Measurements from ENCODE around the gene FLRT3.

Gene FLRT3

GRCh38 chr20:14337400-14338171 lies at the start of gene FLRT3:
Gene FLRT3, minus strand, starts transcription at chr20:14337612. Its CDS starts 10,106 bp downstream, at chr20:14327506.
- no peak for DNase-seq (ENCODE audit: low read depth in 3 of 3)

- no peak for DNase-seq (ENCODE audit: low read depth in 3 of 3)
These were observed 49.3 kb upstream of the FLRT3 start for GRCh38 chr20:14386726-14387125.

DNA sequence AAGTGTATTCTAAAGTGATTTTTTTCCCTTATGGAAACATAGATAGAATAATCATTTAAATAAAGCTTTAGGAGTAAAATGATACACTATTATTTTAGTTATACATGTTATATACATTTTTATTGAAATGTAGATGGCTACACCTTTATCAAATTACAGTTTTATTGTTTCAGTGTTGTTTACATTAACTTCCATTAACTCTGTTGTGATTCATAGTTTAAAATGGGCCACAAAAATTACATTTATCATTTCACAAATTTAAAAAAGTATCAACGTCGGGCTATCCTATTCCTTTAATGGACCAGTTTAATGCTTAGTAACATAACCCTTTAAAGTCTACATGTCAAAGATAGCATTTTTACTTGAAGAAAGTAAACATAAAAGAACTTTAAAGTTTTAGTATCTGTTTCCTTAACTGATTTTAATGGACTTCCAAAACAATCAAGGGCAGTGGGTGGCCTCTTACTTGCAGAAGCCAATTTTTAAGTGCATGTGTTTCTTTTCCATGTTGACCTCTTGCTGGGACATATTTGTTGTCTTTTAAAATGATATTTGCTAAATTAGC lies 47.8 kb upstream of the FLRT3 start:
- no peak for DNase-seq (ENCODE audit: low read depth in 3 of 3)

GRCh38 chr20:14384416-14385175 lies 47.2 kb upstream of the FLRT3 start:
- no peak for DNase-seq (ENCODE audit: low read depth in 3 of 3)

GRCh38 chr20:14383335-14383734 lies 45.9 kb upstream of the FLRT3 start:
- no peak for DNase-seq (ENCODE audit: low read depth in 3 of 3)

DNA sequence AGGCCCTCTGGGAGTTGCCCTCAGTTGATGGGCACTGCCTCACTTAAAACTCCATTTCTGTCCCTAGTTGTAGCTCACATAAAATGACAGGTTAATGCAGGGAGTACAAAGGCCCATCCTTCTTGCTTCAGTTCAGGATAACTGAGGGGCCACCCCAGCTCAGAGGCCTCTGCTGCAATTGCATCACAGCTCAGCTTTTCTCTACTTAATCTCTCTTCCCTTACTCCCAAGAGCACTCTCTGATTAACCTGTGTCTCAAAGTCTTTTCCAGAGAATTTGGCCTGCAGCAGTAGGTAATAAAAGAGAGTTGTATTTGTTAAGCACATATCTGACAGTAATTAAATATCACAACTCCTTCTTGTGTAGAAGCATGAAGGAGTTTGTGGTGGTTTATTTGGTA lies 40.9 kb upstream of the FLRT3 start:
- DNase-seq (ENCODE audit: low read depth in 3 of 3), result no peak

DNA sequence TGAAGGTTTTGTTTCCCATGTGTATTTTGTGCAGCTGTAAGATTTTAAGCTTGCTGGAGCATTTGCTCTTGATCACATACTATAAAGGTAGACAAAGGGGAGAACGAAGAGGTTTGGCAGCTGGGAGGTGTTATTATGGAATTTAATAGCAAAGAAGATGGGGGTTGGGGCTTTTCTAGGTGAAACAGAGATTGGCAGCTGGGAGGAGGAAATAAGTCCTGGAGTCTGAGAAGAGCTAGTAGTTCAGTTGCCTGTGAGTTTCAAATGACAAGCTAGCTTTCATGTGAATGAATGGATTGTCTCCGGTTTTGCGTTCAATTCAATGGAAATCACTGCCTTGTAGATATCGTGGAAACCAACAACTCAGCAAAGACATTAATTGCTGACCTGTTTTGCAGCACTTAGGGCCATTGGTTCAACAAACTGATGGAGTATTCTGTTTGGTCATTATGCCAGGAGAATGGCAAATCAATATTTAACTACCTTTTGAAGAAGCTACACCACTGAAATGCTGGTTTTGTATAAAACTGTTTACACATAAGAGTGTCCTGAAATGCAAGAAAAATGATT lies 38.1 kb upstream of the FLRT3 start:
- DNase-seq (ENCODE audit: low read depth in 3 of 3), result no peak

DNA sequence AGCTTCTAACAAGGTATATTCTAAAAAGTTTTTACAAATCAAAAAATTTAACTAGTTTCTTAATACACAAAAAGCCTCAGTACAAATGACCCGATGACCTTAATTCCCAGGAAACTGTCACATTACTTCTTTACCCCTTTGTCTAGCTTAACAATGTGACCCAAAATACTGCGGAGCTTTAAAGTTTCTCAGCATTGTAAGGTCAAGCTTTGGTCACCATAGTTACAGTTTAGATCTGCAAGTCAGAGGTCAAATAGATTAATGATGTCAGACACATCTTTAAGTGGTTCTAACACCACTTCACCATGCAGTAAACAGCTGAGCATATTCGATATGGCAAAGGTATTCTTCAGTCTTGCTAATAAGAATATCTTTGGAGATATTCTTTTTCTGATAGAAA lies 36.8 kb upstream of the FLRT3 start:
- no peak for DNase-seq (ENCODE audit: low read depth in 3 of 3)

DNA sequence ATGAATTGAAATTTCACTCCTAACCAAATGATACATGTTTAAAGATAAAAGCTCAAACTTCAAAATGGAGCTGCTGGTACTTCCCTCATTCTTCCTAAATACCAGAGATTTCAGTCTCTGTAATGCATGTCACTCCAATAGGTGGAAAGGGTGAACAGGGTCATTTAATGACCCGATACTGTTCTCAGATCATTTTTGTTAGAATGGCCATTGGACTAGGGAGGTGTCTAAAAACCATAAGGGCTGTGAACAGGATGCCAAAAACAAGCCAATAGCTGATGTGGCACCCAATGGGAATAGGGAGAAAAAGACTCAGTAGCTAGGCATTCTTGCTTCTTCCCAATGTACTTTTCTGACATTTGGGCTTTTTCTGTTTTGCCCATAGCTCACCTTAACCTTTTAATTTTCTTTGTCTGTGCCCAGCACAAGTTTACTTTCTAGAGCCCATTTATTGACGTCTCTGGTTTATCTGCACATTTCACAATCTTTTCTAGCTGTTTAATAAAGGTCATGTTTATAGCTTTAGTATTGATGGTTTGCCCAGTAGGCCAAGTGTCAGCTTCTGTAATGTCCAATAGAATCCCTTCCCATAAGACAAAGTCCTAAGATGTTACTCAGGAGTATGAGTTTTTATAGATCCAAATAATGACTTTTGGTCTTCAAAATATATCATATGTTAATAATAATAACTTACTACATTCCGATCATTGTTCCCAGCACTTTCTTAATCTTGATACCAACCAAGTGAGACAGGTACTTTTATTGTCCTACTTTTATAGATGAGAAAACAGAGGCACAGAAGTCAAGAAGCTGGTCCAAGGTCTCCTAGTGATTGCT lies 24.3 kb upstream of the FLRT3 start:
- DNase-seq (ENCODE audit: low read depth in 3 of 3), result no peak

GRCh38 chr20:14360416-14360815 lies 23.0 kb upstream of the FLRT3 start:
- no peak for DNase-seq (ENCODE audit: low read depth in 3 of 3)

DNA sequence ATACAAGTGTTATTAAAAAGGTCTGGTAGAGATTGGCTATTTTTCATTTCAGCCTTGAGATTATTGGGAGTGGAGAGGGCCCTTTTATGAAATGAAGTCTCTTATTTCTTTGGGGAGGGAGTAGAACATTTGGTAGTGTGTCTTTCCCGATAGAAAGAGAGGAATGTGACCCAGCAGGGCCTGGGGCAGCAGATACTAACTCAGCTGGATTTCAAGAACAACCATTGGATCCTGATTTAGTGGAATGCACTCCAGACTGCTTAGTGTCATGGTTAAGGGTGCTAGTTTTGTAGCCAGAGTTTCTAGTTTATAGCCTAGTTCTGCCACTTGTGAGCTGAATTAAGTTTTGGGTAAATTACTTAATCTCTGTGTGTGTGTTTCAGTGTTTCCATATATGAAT lies 18.4 kb upstream of the FLRT3 start:
- no peak for DNase-seq (ENCODE audit: low read depth in 3 of 3)

- no peak for DNase-seq (ENCODE audit: low read depth in 3 of 3)
These were observed 7.3 kb upstream of the FLRT3 start for GRCh38 chr20:14344746-14345145.

- no peak for DNase-seq (ENCODE audit: low read depth in 3 of 3)
These were observed 6.2 kb upstream of the FLRT3 start for GRCh38 chr20:14343491-14344065.

GRCh38 chr20:14342918-14343317 lies 5.5 kb upstream of the FLRT3 start:
- no peak for DNase-seq (ENCODE audit: low read depth in 3 of 3)

DNA sequence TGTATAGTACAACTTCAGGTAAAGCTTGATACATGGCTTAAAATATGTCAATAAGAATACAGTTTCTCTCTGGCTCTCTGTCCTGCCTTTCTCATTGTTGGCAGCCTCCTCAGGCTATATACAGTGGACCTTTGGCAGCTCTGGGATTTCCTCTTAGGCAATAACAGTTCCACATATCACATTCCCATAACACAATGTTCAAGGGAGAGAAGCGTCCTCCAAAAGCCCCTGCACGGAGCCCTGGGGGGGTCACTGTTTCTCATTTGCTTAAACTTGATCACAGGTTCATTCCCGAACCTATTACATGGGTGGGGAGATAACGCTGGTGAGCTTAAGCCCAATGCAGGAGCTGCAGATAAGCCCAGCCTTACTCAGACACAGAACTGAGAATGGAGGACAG lies 4.4 kb upstream of the FLRT3 start:
- DNase-seq (ENCODE audit: low read depth in 3 of 3), result no peak

- no peak for DNase-seq (ENCODE audit: low read depth in 3 of 3)
These were observed 726 bp downstream of the FLRT3 start for GRCh38 chr20:14336686-14337085.

DNA sequence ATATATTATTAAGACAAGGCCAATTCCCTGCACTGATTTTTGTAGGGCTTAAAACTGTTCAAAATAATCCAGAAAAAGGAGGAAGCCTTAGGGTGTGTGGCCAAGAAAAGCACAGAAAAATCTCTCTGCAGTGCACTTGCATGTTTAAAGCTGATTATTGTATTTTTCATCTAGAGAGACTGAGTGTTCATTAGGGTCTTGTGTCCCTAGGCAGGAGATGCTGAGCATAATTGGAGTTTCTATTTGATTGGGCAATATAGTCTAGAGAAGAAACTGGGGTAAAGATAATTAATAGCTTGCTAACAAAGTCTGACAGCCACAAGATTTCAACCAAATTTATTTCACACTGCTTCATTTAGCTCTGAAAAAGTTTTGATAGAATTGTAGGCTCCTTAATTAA lies 2.4 kb downstream of the FLRT3 start:
- DNase-seq (ENCODE audit: low read depth in 3 of 3), result no peak

DNA sequence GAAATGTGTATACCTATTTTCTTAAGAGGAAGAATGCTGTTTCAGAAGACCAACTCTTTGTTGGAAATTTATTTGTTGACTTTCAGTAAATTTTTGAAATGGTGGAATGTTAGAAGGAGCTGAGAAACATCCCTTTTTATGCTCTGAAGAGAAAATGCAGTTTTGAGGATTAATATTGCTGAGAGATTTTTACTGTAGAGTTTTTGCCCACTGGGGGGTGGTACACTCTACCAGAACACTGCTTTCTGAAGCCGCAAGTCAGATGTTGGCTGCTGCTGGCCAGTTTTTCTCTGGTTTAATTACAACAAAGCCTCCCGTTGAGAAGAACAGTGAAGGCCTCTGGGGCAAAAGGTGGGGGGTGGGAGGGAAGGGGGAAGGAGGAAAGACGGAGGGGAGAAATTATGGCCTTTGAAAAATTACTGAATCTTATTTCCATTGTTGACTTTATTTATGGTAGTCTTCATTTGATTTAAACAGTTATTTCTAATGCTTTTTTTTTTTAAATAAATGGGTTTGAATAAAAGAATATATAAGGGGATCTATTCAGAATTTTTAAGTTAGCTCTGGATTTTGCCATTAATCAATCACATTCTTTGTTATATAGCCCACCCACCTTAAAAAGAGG lies 3.0 kb downstream of the FLRT3 start:
- no peak for DNase-seq (ENCODE audit: low read depth in 3 of 3)

DNA sequence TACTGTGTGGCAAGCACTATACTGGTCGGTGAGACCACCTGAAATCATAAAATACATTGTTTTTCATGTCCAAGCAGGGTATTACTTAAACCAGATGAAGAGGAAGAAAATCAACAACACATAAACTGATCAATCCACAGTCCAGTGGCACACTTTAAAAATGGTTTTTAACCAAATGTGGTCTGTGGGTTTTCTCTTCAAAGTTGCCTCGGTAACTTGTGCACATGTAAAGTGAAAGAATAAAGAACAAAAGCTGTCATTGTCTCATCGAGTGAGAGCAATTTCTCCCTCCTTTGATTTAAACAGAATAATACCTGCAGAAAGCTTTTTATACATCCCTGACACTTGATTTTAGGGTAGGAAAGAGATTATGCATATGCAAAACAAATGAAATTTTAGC lies 3.7 kb downstream of the FLRT3 start:
- DNase-seq (ENCODE audit: low read depth in 3 of 3), result no peak

GRCh38 chr20:14332866-14333265 lies 4.5 kb downstream of the FLRT3 start:
- no peak for DNase-seq (ENCODE audit: low read depth in 3 of 3)

DNA sequence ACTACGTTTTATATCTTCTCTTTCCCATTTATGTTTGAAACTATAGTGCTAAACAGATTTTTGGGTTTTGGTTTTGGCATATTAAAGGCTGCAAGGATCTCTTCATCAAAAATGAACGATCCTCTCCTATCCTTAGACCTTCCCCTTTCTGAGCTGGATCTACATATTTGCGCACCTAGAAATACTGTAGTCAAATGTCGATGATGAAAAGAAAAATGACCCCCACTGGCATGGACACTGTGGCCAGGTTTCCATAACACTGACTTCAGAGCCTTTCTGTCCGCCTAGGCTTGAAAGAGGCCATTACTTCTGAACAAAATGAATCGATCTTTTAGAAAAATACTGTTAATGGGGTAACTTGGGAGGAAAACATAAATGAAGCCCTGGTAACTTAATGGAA lies 5.8 kb downstream of the FLRT3 start:
- DNase-seq (ENCODE audit: low read depth in 3 of 3), result no peak
